ENCODE measurements around the gene SNRPA1.
A peak's percentile ranks its signal among the peaks of the same experiment; 100 is the strongest.
"Not testable (repeated sequence)": the region's sequence is repeated elsewhere in the genome, so short reads cannot be mapped to it uniquely, and the experiment has no call there.

The SNRPA1 gene

GRCh38 chr15:101294731-101295606, at the start of gene SNRPA1:
TSS of gene SNRPA1 (minus strand) at chr15:101295248. CDS start at chr15:101295178, 70 bp downstream.
- TF ChIP-seq, protein P1, sequence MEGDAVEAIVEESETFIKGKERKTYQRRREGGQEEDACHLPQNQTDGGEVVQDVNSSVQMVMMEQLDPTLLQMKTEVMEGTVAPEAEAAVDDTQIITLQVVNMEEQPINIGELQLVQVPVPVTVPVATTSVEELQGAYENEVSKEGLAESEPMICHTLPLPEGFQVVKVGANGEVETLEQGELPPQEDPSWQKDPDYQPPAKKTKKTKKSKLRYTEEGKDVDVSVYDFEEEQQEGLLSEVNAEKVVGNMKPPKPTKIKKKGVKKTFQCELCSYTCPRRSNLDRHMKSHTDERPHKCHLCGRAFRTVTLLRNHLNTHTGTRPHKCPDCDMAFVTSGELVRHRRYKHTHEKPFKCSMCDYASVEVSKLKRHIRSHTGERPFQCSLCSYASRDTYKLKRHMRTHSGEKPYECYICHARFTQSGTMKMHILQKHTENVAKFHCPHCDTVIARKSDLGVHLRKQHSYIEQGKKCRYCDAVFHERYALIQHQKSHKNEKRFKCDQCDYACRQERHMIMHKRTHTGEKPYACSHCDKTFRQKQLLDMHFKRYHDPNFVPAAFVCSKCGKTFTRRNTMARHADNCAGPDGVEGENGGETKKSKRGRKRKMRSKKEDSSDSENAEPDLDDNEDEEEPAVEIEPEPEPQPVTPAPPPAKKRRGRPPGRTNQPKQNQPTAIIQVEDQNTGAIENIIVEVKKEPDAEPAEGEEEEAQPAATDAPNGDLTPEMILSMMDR (IDR thresholded peaks at IDR 0.05; ENCODE audit: low read depth, low read length), result no peak
- DNase-seq (ENCODE audit: extremely low read depth, low read depth), result peak; percentile 86

DNA sequence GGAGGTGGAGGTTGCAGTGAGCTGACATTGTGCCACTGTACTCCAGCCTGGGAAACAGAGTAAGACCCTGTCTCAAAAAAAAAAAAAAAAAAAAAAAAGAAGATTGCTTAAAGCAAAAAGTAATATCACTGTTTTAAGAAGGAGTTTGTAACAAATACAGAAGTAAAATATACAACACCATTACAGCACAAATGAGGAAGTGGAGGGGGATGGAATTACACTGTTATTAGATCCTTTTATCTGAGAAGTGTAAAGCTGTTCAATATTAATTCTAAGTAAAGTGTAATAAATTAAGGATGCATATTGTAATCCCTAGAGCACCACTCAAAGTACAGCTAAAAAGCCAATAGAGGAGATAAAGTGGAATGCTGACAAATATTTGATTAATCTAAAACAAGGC, 47.0 kb upstream of the SNRPA1 start:
- TF ChIP-seq, protein P1 (IDR thresholded peaks at IDR 0.05; ENCODE audit: low read depth, low read length), result no peak
- no peak for DNase-seq (ENCODE audit: extremely low read depth, low read depth)

- TF ChIP-seq, protein P1 (IDR thresholded peaks at IDR 0.05; ENCODE audit: low read depth, low read length), result no peak
- no peak for DNase-seq (ENCODE audit: extremely low read depth, low read depth)
Measured at GRCh38 chr15:101338502-101339057, 43.5 kb upstream of the SNRPA1 start.

GRCh38 chr15:101337976-101338375, 42.9 kb upstream of the SNRPA1 start:
- no peak for DNase-seq (ENCODE audit: extremely low read depth, low read depth)
- TF ChIP-seq, protein P1 (IDR thresholded peaks at IDR 0.05; ENCODE audit: low read depth, low read length), result no peak

GRCh38 chr15:101333907-101334789, 39.1 kb upstream of the SNRPA1 start:
- not testable (repeated sequence) for DNase-seq (ENCODE audit: extremely low read depth, low read depth)

- no peak for DNase-seq (ENCODE audit: extremely low read depth, low read depth)
Measured at GRCh38 chr15:101332061-101332467, 37.0 kb upstream of the SNRPA1 start.

DNA sequence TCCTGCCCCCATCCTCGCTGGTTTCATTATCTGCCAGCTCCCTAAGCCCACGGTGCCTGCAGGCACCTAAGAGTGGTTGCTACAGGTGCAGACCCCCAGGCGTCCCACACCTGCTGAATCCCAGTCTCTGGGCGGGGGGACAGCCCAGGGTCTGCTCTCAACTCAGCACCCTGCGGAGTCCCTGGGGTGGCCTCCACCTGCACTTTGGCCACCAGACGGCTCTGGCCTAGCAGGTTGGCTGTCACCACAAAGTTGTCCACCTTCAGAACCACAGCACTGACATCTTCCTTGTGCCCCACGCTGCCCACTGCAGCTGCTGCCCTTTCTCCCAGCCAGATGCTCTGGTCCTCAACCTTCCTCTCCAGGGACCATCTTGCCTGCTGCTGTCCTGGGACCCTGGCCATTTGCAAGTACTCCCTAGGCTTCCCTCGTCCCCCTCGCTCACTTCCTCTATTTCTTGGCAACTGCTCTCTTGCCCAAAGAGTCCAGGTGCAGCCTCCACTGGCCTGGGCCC, 34.9 kb upstream of the SNRPA1 start:
- no peak for DNase-seq (ENCODE audit: extremely low read depth, low read depth)
- TF ChIP-seq, protein P1 (IDR thresholded peaks at IDR 0.05; ENCODE audit: low read depth, low read length), result no peak

More at GRCh38 chr15:101332061-101332467, 37.0 kb upstream of the SNRPA1 start:
- TF ChIP-seq, protein P1 (IDR thresholded peaks at IDR 0.05; ENCODE audit: low read depth, low read length), result no peak

Measured in AG09319 (cell line).